Pancreas (tissue), 10 donors: ENCODE data around the gene TRIO. TPM values are rescaled to one million over a fixed set of nuclear protein-coding genes. Genes with fewer than 3 reads are reported as not detected.

Experiments
- ATAC-seq, 4 donors: fragments of 200-7000 bp; cut with Tn5 transposase; one replicate each; pipeline versions ENCODE4 v1.8.0 to v1.9.1; 2020; ENCODE audit warnings: mild to moderate bottlenecking in 4 of 4, moderate library complexity in 4 of 4
- DNase-seq, 6 donors: peaks; one replicate each; pipeline ENCODE4 v3.0.0-alpha.2; 2020
- FAIRE-seq: peaks from 2 replicates; lab custom pipeline; 2012; peaks lifted over from hg19 to GRCh38; lab: Jason Lieb, UNC
- H3K27ac ChIP-seq, 4 donors: fragments of 200-600 bp; sonication (generic); 1 replicate in 3 of 4; 2 replicates in 1 of 4; pipeline versions ENCODE4 v1.5.0 to v1.8.0; 2020
- H3K27me3 ChIP-seq, 4 donors: fragments of 200-600 bp; one replicate each; pipeline ENCODE4 v1.8.0; 2021
- H3K36me3 ChIP-seq, 3 donors: fragments of 200-600 bp; sonication (generic) in 1 of 3; one replicate each; pipeline versions ENCODE4 v1.5.0 to v1.8.0; 2020 to 2021
- H3K4me1 ChIP-seq, 3 donors: fragments of 200-600 bp; one replicate each; pipeline ENCODE4 v1.8.0; 2021
- H3K4me3 ChIP-seq, 4 donors: fragments of 200-600 bp; sonication (generic) in 2 of 4; one replicate each; pipeline versions ENCODE4 v1.5.0 to v1.8.0; 2020 to 2021
- H3K9me3 ChIP-seq, 4 donors: fragments of 200-600 bp; one replicate each; pipeline ENCODE4 v1.8.0; 2021
- WGBS, 2 donors: extraction: QIAGEN DNeasy Blood & Tissue Kit; methylation state at CpG; one replicate each; pipeline ENCODE4 v1.1.7; 2013; 5-methylcytosine and 5-hydroxymethylcytosine counted together
- intact Hi-C, 3 donors: fragments of 100-400 bp; cut with DNase I; formaldehyde crosslinking; loops; one replicate each; pipeline versions ENCODE4 v1.11.1 to v1.14.2; 2022
- polyA plus RNA-seq, 2 donors: library from polyadenylated mRNA; stranded (reverse); fragments of 200-250 nt; gene quantifications; one replicate each; pipeline ENCODE4 v1.2.3, GENCODE V29; 2013
- total RNA-seq, 6 donors: library from RNA; stranded (reverse); fragmentation: NEBNext Ultra II Directional in 4 of 6; extraction: Animal tissue kit (Norgen Biotek cat#: 25700) in 4 of 6; gene quantifications; one replicate each; pipeline versions ENCODE4 v1.2.1 to v1.2.4, GENCODE V29; 2021 to 2023
- TF ChIP-seq, protein P1 (sequence below), 4 donors: fragments of 200-600 bp; sonication (generic) in 3 of 4; IDR thresholded peaks; one replicate each; pipeline versions ENCODE4 v1.5.0 to v1.8.0; 2021; ENCODE audit warnings: antibody characterized with exemption in 4 of 4
- donor health status: healthy with polysubstance abuse.
- donor health status: DM: no; HTN: no; CAD: no; lungs with moderate emphysema.
- donor health status: DM: no; HTN: no; CAD: no.
- donor health status: control.
- donor health status: control.
- donor health status: Bipolar disorder and iron deficiency.
- donor health status: DM: yes; HTN: yes; CAD: no.
- donor health status: DM: no; HTN: no; CAD: no.
- donor health status: DM: no; HTN: no; CAD: no.
- donor health status: DM: yes; HTN: yes; CAD: no.

The TRIO gene
- total and polyA plus RNA-seq, 8 donors: 27.3 to 82.5 (median 38.3) TPM

DNA sequence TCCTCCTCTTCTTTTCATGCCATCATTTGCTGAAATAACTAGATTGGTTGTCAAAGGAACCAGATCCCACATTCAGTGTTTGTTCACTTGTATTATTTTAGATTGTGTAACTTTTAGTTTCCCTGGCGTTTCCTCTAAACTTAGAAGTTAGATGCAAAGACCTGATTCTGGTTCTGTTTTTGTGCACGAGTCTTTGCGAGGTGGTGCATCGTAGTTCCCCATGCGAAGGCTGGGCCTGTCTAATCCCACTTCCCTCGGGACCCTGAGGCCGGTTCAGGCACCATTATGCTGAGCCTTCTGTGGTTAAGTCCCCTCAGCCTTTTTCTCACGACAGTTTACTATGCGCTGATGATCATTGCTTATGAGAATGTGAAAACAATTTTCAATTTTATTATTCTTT, 219.3 kb downstream of the TRIO start:
- ATAC-seq (peak in 1 of 4 donors; percentile 29), FAIRE-seq (no peak), DNase-seq (no peak)
- peaks cover 5 to 13% (median 8%) of the 10 kb centered on the region in 3 donors for H3K36me3 ChIP-seq
- H3K27me3 ChIP-seq: no peaks in the 10 kb centered on the region
- no peak overlapping the region for H3K27ac ChIP-seq
- intact Hi-C loops: no loop called here
- TF ChIP-seq, protein P1, sequence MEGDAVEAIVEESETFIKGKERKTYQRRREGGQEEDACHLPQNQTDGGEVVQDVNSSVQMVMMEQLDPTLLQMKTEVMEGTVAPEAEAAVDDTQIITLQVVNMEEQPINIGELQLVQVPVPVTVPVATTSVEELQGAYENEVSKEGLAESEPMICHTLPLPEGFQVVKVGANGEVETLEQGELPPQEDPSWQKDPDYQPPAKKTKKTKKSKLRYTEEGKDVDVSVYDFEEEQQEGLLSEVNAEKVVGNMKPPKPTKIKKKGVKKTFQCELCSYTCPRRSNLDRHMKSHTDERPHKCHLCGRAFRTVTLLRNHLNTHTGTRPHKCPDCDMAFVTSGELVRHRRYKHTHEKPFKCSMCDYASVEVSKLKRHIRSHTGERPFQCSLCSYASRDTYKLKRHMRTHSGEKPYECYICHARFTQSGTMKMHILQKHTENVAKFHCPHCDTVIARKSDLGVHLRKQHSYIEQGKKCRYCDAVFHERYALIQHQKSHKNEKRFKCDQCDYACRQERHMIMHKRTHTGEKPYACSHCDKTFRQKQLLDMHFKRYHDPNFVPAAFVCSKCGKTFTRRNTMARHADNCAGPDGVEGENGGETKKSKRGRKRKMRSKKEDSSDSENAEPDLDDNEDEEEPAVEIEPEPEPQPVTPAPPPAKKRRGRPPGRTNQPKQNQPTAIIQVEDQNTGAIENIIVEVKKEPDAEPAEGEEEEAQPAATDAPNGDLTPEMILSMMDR (IDR thresholded peaks at IDR 0.05): no peak
- H3K4me3 ChIP-seq: no peak overlapping the region
- H3K9me3 ChIP-seq: no peaks in the 10 kb centered on the region
- no peaks in the 10 kb centered on the region for H3K4me1 ChIP-seq
- WGBS, 2 donors: 84 to 93% methylated on average over 9 of the region's 9 CpGs

DNA sequence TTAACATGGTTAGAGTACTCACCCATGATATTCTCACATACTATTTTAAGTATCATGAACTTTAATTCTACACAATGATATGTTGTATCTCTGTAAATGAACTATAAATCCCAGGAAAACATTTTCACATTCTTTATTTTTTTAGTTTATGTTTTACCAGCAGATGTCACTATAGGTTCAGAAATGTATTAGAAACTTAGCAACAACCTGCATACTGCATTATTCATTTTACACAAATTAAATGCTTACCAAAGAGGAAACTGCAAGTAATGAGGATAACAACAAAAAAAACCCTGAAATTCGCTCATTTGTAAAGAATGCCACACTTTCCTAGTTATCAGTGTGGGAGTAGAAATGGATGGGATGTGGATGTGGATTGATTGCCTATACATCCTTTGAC, 221.0 kb downstream of the TRIO start:
- H3K36me3 ChIP-seq: peaks cover 5 to 29% (median 20%) of the 10 kb centered on the region in 3 donors
- ATAC-seq (peak in 3 of 4 donors; percentile 23 to 52 (median 51)), FAIRE-seq (no peak), DNase-seq (no peak)
- H3K27me3 ChIP-seq: no peaks in the 10 kb centered on the region
- H3K9me3 ChIP-seq: no peaks in the 10 kb centered on the region
- WGBS, 2 donors: 86 to 87% methylated on average over 1 of the region's 1 CpG
- no peak overlapping the region for H3K27ac ChIP-seq
- intact Hi-C loops: no loop called here
- TF ChIP-seq, protein P1 (IDR thresholded peaks at IDR 0.05): no peak
- no peaks in the 10 kb centered on the region for H3K4me1 ChIP-seq
- H3K4me3 ChIP-seq: no peak overlapping the region

DNA sequence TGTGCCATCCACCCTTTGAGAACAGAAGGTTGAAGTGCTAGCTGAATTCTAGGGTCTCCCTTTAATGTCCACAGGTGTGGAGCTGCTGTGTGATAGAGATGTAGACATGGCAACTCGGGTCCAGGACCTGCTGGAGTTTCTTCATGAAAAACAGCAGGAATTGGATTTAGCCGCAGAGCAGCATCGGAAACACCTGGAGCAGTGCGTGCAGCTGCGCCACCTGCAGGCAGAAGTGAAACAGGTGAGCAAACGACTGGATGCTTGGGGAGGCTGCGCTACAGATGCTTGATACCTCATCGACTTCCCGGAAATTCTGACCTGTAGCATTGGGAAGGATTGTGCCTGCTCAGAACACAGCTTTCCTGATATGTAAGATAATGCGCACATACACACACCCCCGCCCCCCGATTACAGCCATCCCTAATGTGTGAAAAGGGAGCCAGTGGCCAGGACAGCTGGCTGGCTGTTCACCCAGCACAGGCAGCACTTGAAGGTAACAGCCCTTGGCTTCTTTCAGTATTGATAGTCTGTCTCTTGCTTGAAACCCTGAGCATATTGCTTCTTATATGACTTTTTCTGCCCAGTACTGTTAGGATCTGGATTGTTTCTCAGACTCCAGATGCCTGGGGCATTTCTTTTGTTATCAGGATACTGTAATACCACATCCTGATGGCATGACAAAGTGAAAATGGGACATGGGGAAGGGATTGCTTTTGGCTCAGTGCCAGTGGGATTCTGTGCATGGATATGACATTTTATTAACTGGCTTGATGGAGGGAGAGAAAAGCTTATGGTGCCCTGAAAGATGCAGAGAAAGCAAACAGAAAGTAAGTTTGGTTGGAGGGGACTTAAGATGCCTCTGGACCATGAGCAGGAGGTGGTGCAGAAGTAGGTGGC, 221.7 kb downstream of the TRIO start:
- FAIRE-seq (no peak), DNase-seq (peak in 4 of 6 donors; percentile 32 to 84 (median 67)), ATAC-seq (peak; percentile 78 to 92 (median 87))
- 50 to 56% methylated on average over 12 of the region's 12 CpGs for WGBS, 2 donors
- Histone ChIP-seq H3K4me3 (no peak overlapping the region), H3K36me3 (peaks cover under 1 to 36% (median 24%) of the 10 kb centered on the region in 3 donors), H3K4me1 (no peaks in the 10 kb centered on the region), H3K9me3 (no peaks in the 10 kb centered on the region), H3K27me3 (no peaks in the 10 kb centered on the region), H3K27ac (no peak overlapping the region)
- TF ChIP-seq, protein P1 (IDR thresholded peaks at IDR 0.05): peak; percentile 25 to 62 (median 41)
- intact Hi-C loops: no loop called here

DNA sequence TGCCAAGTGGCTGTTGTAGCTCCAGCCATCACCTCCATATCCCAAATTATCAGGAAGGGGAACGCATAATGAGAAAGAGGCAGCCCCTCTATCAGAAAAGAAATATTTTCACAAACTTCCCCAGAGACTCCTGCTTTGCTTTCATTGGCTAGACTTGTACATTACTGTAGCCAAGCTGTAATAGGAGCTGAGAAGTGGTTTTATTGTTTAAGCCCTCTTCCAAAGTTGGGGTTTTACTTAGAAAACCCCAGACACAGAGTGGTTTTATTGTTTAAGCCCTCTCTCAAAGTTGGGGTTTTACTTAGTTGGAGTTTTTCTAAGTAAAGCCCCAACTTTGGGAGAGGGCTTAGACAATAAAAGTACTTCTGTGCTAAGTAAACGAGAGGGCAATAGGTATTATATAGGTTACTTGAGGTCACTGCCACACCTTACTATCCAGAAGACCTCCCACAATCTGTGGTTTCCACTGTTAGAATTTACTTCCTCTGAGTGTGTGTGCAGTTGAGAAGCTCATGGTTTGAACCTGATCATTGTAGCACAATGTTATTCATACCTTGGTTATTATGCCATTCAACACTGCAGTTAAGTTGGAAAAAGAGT, 222.8 kb downstream of the TRIO start:
- no peak overlapping the region for H3K27ac ChIP-seq
- 73 to 83% methylated on average over 2 of the region's 2 CpGs for WGBS, 2 donors
- no peaks in the 10 kb centered on the region for H3K9me3 ChIP-seq
- intact Hi-C loops: no loop called here
- DNase-seq (no peak), FAIRE-seq (no peak), ATAC-seq (no peak)
- peaks cover 0 to 38% (median 24%) of the 10 kb centered on the region in 3 donors for H3K36me3 ChIP-seq
- no peak overlapping the region for H3K4me3 ChIP-seq
- TF ChIP-seq, protein P1 (IDR thresholded peaks at IDR 0.05): no peak
- H3K4me1 ChIP-seq: no peaks in the 10 kb centered on the region
- no peaks in the 10 kb centered on the region for H3K27me3 ChIP-seq
